ENCODE data around the gene FSD1. TPM values are rescaled to one million over a fixed set of nuclear protein-coding genes. Genes with fewer than 3 reads are reported as not detected.

FSD1 gene
- total and polyA plus RNA-seq, 10 of the 15 experiments (the other 5 are each of a cell fraction or from before 2014, with no cell fraction given), result 0.15 to 5.1 (median 4.0) TPM; not detected in 1

- TF ChIP-seq EP300 (IDR thresholded peaks at IDR 0.05; ENCODE audit: borderline replicate concordance in 1 of 2, control insufficient read depth in 1 of 2, low read depth in 2 of 2, low read length in 2 of 2) (no peak), ATF3 (IDR thresholded peaks at IDR 0.05; ENCODE audit: borderline replicate concordance, extremely low read depth, low read depth, low read length) (no peak), BACH1 (IDR thresholded peaks at IDR 0.05; ENCODE audit: borderline replicate concordance) (no peak)
Measured at GRCh38 chr19:4372165-4373012, 68.0 kb downstream of the FSD1 start (continued).

- in situ Hi-C loops (cut with MboI) (no loop called here), intact Hi-C loops (cut with micrococcal nuclease; ENCODE audit: unreplicated experiment) (no loop called here)
- H3K4me2 ChIP-seq (ENCODE audit: control insufficient read depth, insufficient read depth), result peak overlapping the region; percentile 42; the same call in 1 of the 2 replicates
- FAIRE-seq (no peak), DNase-seq (ENCODE audit: low read depth, low spot score) (no peak), ATAC-seq (no peak)
- WGBS (ENCODE audit: insufficient coverage, insufficient replicate concordance, low lambda C conversion rate, missing lambda C conversion rate), result 78% methylated on average over 8 of the region's 8 CpGs
- no TSS peak for BruUV-seq (replicated peaks)
- no peaks in the 10 kb centered on the region for H4K20me1 ChIP-seq (ENCODE audit: control insufficient read depth, insufficient read depth)
- SMC1A ChIA-PET (ENCODE audit: uncharacterized antibody, unreplicated experiment), result no interaction called here
- peaks cover 96% of the 10 kb centered on the region for H3K79me2 ChIP-seq (ENCODE audit: control insufficient read depth, insufficient read depth, low read length)
- H3K27me3 ChIP-seq (replicated peaks in 1 of 2; ENCODE audit: control insufficient read depth in 2 of 2, insufficient read depth in 2 of 2, low read length in 1 of 2), result no peaks in the 10 kb centered on the region
- no peaks in the 10 kb centered on the region for H3K9me3 ChIP-seq (replicated peaks; ENCODE audit: control insufficient read depth, insufficient read depth, low read length)
- H3K9ac ChIP-seq (ENCODE audit: control insufficient read depth, insufficient read depth, low read length), result no peak overlapping the region
- no peak overlapping the region for H2AFZ ChIP-seq (ENCODE audit: control insufficient read depth, low read depth, low read length)
- TF ChIP-seq FOS (IDR thresholded peaks at IDR 0.05; ENCODE audit: borderline replicate concordance, extremely low read depth, insufficient read length) (no peak), RELA (IDR thresholded peaks at IDR 0.05; ENCODE audit: borderline replicate concordance, partially characterized antibody) (no peak)
- peaks cover 91% of the 10 kb centered on the region for H3K4me1 ChIP-seq (ENCODE audit: control insufficient read depth, insufficient read depth, low read length)
- peaks cover 12 to 19% of the 10 kb centered on the region in 2 experiments; a peak in 3 of 4 replicates for H3K36me3 ChIP-seq (ENCODE audit: control insufficient read depth in 2 of 2, insufficient read depth in 2 of 2, low read length in 1 of 2)
- CTCF ChIA-PET, result interaction anchor here (0.6 to 1.4 kb wide), 2 partner anchors 21 to 1400 kb away, joined by 3 read pairs; no protein-coding TSS in a partner anchor
- H3K27ac ChIP-seq (ENCODE audit: control insufficient read depth, insufficient read depth), result peak overlapping the region; percentile 24
- POLR2A ChIA-PET, result no interaction called here
- RAD21 ChIA-PET (ENCODE audit: unreplicated experiment), result no interaction called here
- no peak overlapping the region for H3K4me3 ChIP-seq
Measured at GRCh38 chr19:4373013-4373367, 68.6 kb downstream of the FSD1 start.

Other genes with a start within 250 kb of the FSD1 start
Only the 7 nearest of the 18 such genes appear.
- gene EBI3, start 75.1 kb upstream of the FSD1 start, total RNA-seq (2014; rRNA removed), result 137 and 149 TPM in 2 replicates
- gene EBI3, start 75.1 kb upstream of the FSD1 start, total RNA-seq (2014; rRNA removed; fragmentation: Illumina TruSeq; extraction: Trizol), result 61.0 and 68.2 TPM in 2 replicates
- gene EBI3, start 75.1 kb upstream of the FSD1 start, total RNA-seq (2021), result 224 and 232 TPM in 2 replicates
- gene EBI3, start 75.1 kb upstream of the FSD1 start, polyA plus RNA-seq (2011; rRNA removed), result 140 and 276 TPM in 2 replicates
- gene EBI3, start 75.1 kb upstream of the FSD1 start, polyA plus RNA-seq (2014; fragmentation: Illumina TruSeq; extraction: Trizol), result 13.5 and 47.7 TPM in 2 replicates
- gene EBI3, start 75.1 kb upstream of the FSD1 start, polyA plus RNA-seq (2014; fragmentation: Nextera tagmentation; extraction: Ambion mirVana), result 10 to 100 TPM; 22.0 to 61.1 TPM
- 257 and 266 TPM in 2 replicates for gene EBI3, start 75.1 kb upstream of the FSD1 start, polyA plus RNA-seq (2014; rRNA removed)
- gene EBI3, start 75.1 kb upstream of the FSD1 start, polyA plus RNA-seq (2016; fragmentation: Nextera tagmentation; extraction: Ambion mirVana), result 100 to 1,000 TPM; 278 to 288 TPM
- gene YJU2, start 57.5 kb upstream of the FSD1 start, total RNA-seq (2014; rRNA removed), result 36.8 and 38.2 TPM in 2 replicates
- 20.7 and 23.3 TPM in 2 replicates for gene YJU2, start 57.5 kb upstream of the FSD1 start, total RNA-seq (2014; rRNA removed; fragmentation: Illumina TruSeq; extraction: Trizol)
- gene YJU2, start 57.5 kb upstream of the FSD1 start, total RNA-seq (2021), result 29.1 and 30.0 TPM in 2 replicates
- gene YJU2, start 57.5 kb upstream of the FSD1 start, polyA plus RNA-seq (2011; rRNA removed), result 17.9 and 22.6 TPM in 2 replicates
- gene YJU2, start 57.5 kb upstream of the FSD1 start, polyA plus RNA-seq (2014; fragmentation: Illumina TruSeq; extraction: Trizol), result 16.1 and 20.2 TPM in 2 replicates
- 1 to 10 TPM in 1 of 2 experiments, under 1 TPM in 1; 0.26 to 1.9 TPM for gene YJU2, start 57.5 kb upstream of the FSD1 start, polyA plus RNA-seq (2014; fragmentation: Nextera tagmentation; extraction: Ambion mirVana)
- gene YJU2, start 57.5 kb upstream of the FSD1 start, polyA plus RNA-seq (2014; rRNA removed), result 40.7 and 44.0 TPM in 2 replicates
- gene YJU2, start 57.5 kb upstream of the FSD1 start, polyA plus RNA-seq (2016; fragmentation: Nextera tagmentation; extraction: Ambion mirVana), result 10 to 100 TPM; 24.2 to 27.1 TPM
- gene SHD, start 25.3 kb upstream of the FSD1 start, total RNA-seq (2014; rRNA removed), result not detected in 2 replicates
- not detected in 2 replicates for gene SHD, start 25.3 kb upstream of the FSD1 start, total RNA-seq (2014; rRNA removed; fragmentation: Illumina TruSeq; extraction: Trizol)
- not detected in 2 replicates for gene SHD, start 25.3 kb upstream of the FSD1 start, total RNA-seq (2021)
- gene SHD, start 25.3 kb upstream of the FSD1 start, polyA plus RNA-seq (2011; rRNA removed), result not detected in 2 replicates
- gene SHD, start 25.3 kb upstream of the FSD1 start, polyA plus RNA-seq (2014; fragmentation: Illumina TruSeq; extraction: Trizol), result not detected in 2 replicates
- not detected for gene SHD, start 25.3 kb upstream of the FSD1 start, polyA plus RNA-seq (2014; fragmentation: Nextera tagmentation; extraction: Ambion mirVana)
- gene SHD, start 25.3 kb upstream of the FSD1 start, polyA plus RNA-seq (2014; rRNA removed), result not detected in 2 replicates
- under 1 TPM in 1 of 2 experiments, not detected in 1; 0.09 TPM for gene SHD, start 25.3 kb upstream of the FSD1 start, polyA plus RNA-seq (2016; fragmentation: Nextera tagmentation; extraction: Ambion mirVana)
- 0.17 TPM in 1 of 2 replicates, not detected in the other for gene TMIGD2, start 2.2 kb upstream of the FSD1 start, total RNA-seq (2014; rRNA removed)
- gene TMIGD2, start 2.2 kb upstream of the FSD1 start, total RNA-seq (2014; rRNA removed; fragmentation: Illumina TruSeq; extraction: Trizol), result 0.13 TPM in 1 of 2 replicates, not detected in the other
- 0.16 TPM in 1 of 2 replicates, not detected in the other for gene TMIGD2, start 2.2 kb upstream of the FSD1 start, total RNA-seq (2021)
- gene TMIGD2, start 2.2 kb upstream of the FSD1 start, polyA plus RNA-seq (2011; rRNA removed), result not detected in 2 replicates
- not detected in 2 replicates for gene TMIGD2, start 2.2 kb upstream of the FSD1 start, polyA plus RNA-seq (2014; fragmentation: Illumina TruSeq; extraction: Trizol)
- not detected for gene TMIGD2, start 2.2 kb upstream of the FSD1 start, polyA plus RNA-seq (2014; fragmentation: Nextera tagmentation; extraction: Ambion mirVana)
- 0.09 TPM in 1 of 2 replicates, not detected in the other for gene TMIGD2, start 2.2 kb upstream of the FSD1 start, polyA plus RNA-seq (2014; rRNA removed)
- under 1 TPM; 0.14 to 0.40 TPM for gene TMIGD2, start 2.2 kb upstream of the FSD1 start, polyA plus RNA-seq (2016; fragmentation: Nextera tagmentation; extraction: Ambion mirVana)
- 19.2 and 24.6 TPM in 2 replicates for gene STAP2, start 34.2 kb downstream of the FSD1 start, total RNA-seq (2014; rRNA removed)
- 13.6 and 14.3 TPM in 2 replicates for gene STAP2, start 34.2 kb downstream of the FSD1 start, total RNA-seq (2014; rRNA removed; fragmentation: Illumina TruSeq; extraction: Trizol)
- 18.5 and 21.4 TPM in 2 replicates for gene STAP2, start 34.2 kb downstream of the FSD1 start, total RNA-seq (2021)
- gene STAP2, start 34.2 kb downstream of the FSD1 start, polyA plus RNA-seq (2011; rRNA removed), result 1.7 and 2.6 TPM in 2 replicates
- 11.2 and 11.6 TPM in 2 replicates for gene STAP2, start 34.2 kb downstream of the FSD1 start, polyA plus RNA-seq (2014; fragmentation: Illumina TruSeq; extraction: Trizol)
- gene STAP2, start 34.2 kb downstream of the FSD1 start, polyA plus RNA-seq (2014; fragmentation: Nextera tagmentation; extraction: Ambion mirVana), result 1 to 10 TPM in 1 of 2 experiments, under 1 TPM in 1; 0.84 to 2.0 TPM
- 22.4 and 23.6 TPM in 2 replicates for gene STAP2, start 34.2 kb downstream of the FSD1 start, polyA plus RNA-seq (2014; rRNA removed)
- gene STAP2, start 34.2 kb downstream of the FSD1 start, polyA plus RNA-seq (2016; fragmentation: Nextera tagmentation; extraction: Ambion mirVana), result 10 to 100 TPM; 16.9 to 21.2 TPM
- gene MPND, start 39.0 kb downstream of the FSD1 start, total RNA-seq (2014; rRNA removed), result 3.5 and 4.2 TPM in 2 replicates
- 6.1 and 7.9 TPM in 2 replicates for gene MPND, start 39.0 kb downstream of the FSD1 start, total RNA-seq (2014; rRNA removed; fragmentation: Illumina TruSeq; extraction: Trizol)
- 18.3 and 20.3 TPM in 2 replicates for gene MPND, start 39.0 kb downstream of the FSD1 start, total RNA-seq (2021)
- 3.4 and 7.2 TPM in 2 replicates for gene MPND, start 39.0 kb downstream of the FSD1 start, polyA plus RNA-seq (2011; rRNA removed)
- gene MPND, start 39.0 kb downstream of the FSD1 start, polyA plus RNA-seq (2014; fragmentation: Illumina TruSeq; extraction: Trizol), result 0.70 and 4.8 TPM in 2 replicates
- 1 to 10 TPM in 1 of 2 experiments, under 1 TPM in 1; 0.79 to 4.3 TPM for gene MPND, start 39.0 kb downstream of the FSD1 start, polyA plus RNA-seq (2014; fragmentation: Nextera tagmentation; extraction: Ambion mirVana)
- 10.5 and 11.8 TPM in 2 replicates for gene MPND, start 39.0 kb downstream of the FSD1 start, polyA plus RNA-seq (2014; rRNA removed)
- gene MPND, start 39.0 kb downstream of the FSD1 start, polyA plus RNA-seq (2016; fragmentation: Nextera tagmentation; extraction: Ambion mirVana), result 1 to 10 TPM; 3.7 to 8.5 TPM
- gene SH3GL1, start 95.9 kb downstream of the FSD1 start, total RNA-seq (2014; rRNA removed), result 24.0 and 28.9 TPM in 2 replicates
- 9.2 and 11.8 TPM in 2 replicates for gene SH3GL1, start 95.9 kb downstream of the FSD1 start, total RNA-seq (2014; rRNA removed; fragmentation: Illumina TruSeq; extraction: Trizol)
- gene SH3GL1, start 95.9 kb downstream of the FSD1 start, total RNA-seq (2021), result 41.5 and 47.4 TPM in 2 replicates
- gene SH3GL1, start 95.9 kb downstream of the FSD1 start, polyA plus RNA-seq (2011; rRNA removed), result 20.3 and 28.0 TPM in 2 replicates
- gene SH3GL1, start 95.9 kb downstream of the FSD1 start, polyA plus RNA-seq (2014; fragmentation: Illumina TruSeq; extraction: Trizol), result 1.6 and 9.2 TPM in 2 replicates
- 1 to 10 TPM in 1 of 2 experiments, under 1 TPM in 1; 0.93 to 3.0 TPM for gene SH3GL1, start 95.9 kb downstream of the FSD1 start, polyA plus RNA-seq (2014; fragmentation: Nextera tagmentation; extraction: Ambion mirVana)
- 36.5 and 44.0 TPM in 2 replicates for gene SH3GL1, start 95.9 kb downstream of the FSD1 start, polyA plus RNA-seq (2014; rRNA removed)
- gene SH3GL1, start 95.9 kb downstream of the FSD1 start, polyA plus RNA-seq (2016; fragmentation: Nextera tagmentation; extraction: Ambion mirVana), result 10 to 100 TPM; 30.0 to 32.5 TPM